Measurements from ENCODE around the gene GCK.

GRCh38 chr7:44211126-44211675, 22.0 kb upstream of the GCK start:
- no peak for TF ChIP-seq CTCF (conservative IDR thresholded peaks at IDR 0.05; ENCODE audit: low read length)
- no peak for TF ChIP-seq EZH2phosphoT487 (IDR thresholded peaks at IDR 0.05; ENCODE audit: borderline replicate concordance, low read depth, low read length)

All from OCI-LY7 (cell line).